A549 (cell line): Measurements from ENCODE around the gene SLC16A4. TPM values are rescaled to one million over a fixed set of nuclear protein-coding genes. Genes with fewer than 3 reads are reported as not detected.
A peak's percentile ranks its signal among the peaks of the same experiment; 100 is the strongest.

Experiments
- ATAC-seq, 2 experiments: fragments of 200-7000 bp in 1 of 2; fragments of >200 bp in 1 of 2; cut with Nextera tagmentation in 1 of 2; cut with Tn5 transposase in 1 of 2; 3 replicates each; pipeline versions ENCODE4 v1.8.0 to v1.9.1; 2018 to 2020; ENCODE audit warnings: mild to moderate bottlenecking in 1 of 2, moderate library complexity in 1 of 2
- CTCF ChIA-PET: fragments of 300-600 bp; sonication (Branson Sonifier 250); formaldehyde crosslinking; extraction: SDS; loops from one replicate; lab custom pipeline; 2021; ENCODE audit warnings: antibody characterized with exemption, inconsistent platforms; lab: Yijun Ruan, JAX
- POLR2A ChIA-PET: fragments of 350-600 bp; formaldehyde crosslinking; extraction: SDS; loops from one replicate; lab custom pipeline; 2021; ENCODE audit warnings: antibody characterized with exemption, inconsistent platforms; lab: Yijun Ruan, JAX
- DNase-seq, 2 experiments: peaks; one replicate each; pipeline versions ENCODE4 v3.0.0 to v3.0.0-alpha.2; 2011 to 2016; ENCODE audit warnings: low read depth in 1 of 2, low spot score in 1 of 2
- FAIRE-seq: peaks from 2 replicates; lab custom pipeline; 2011; peaks lifted over from hg19 to GRCh38; lab: Jason Lieb, UNC
- H3K27ac ChIP-seq, 2 experiments: fragments of >200 bp; sonication (Bioruptor Twin); formaldehyde crosslinking; 3 replicates each; pipeline ENCODE4 v1.5.1; 2016 to 2017
- H3K4me1 ChIP-seq: fragments of >200 bp; sonication (Bioruptor Twin); formaldehyde crosslinking; 3 replicates; pipeline ENCODE4 v1.6.1; 2016
- H3K4me2 ChIP-seq: fragments of >200 bp; sonication (Bioruptor Twin); formaldehyde crosslinking; 3 replicates; pipeline ENCODE4 v1.6.1; 2016
- H3K4me3 ChIP-seq: fragments of >200 bp; sonication (Bioruptor Twin); formaldehyde crosslinking; 3 replicates; pipeline ENCODE4 v1.5.1; 2016
- H3K9me3 ChIP-seq: fragments of >200 bp; sonication (Bioruptor Twin); formaldehyde crosslinking; 3 replicates; pipeline ENCODE4 v1.6.1; 2016
- BCL3 ChIP-seq: fragments of >200 bp; sonication (Bioruptor Twin); formaldehyde crosslinking; IDR thresholded peaks from 3 replicates; pipeline ENCODE4 v1.6.1; 2016
- BHLHE40 ChIP-seq: IDR thresholded peaks from 2 replicates; pipeline ENCODE4 v1.6.1; 2012; ENCODE audit warnings: low read depth, low read length, inconsistent platforms
- CEBPB ChIP-seq, 2 experiments: fragments of >200 bp in 1 of 2; sonication (Bioruptor Twin) in 1 of 2; formaldehyde crosslinking in 1 of 2; IDR thresholded peaks; 2 replicates each; pipeline ENCODE4 v1.6.1; 2012 to 2016
- CHD2 ChIP-seq: fragments of 150-350 bp; IDR thresholded peaks from 2 replicates; pipeline ENCODE4 v1.6.1; 2014; ENCODE audit warnings: low read length; ENCODE audit not compliant: partially characterized antibody
- E2F6 ChIP-seq: IDR thresholded peaks from 2 replicates; pipeline ENCODE4 v1.6.1; 2012; ENCODE audit warnings: low read depth, borderline replicate concordance
- EHF ChIP-seq: fragments of 250-450 bp; sonication (Bioruptor Pico); IDR thresholded peaks from 2 replicates; pipeline ENCODE4 v1.5.0; 2020; ENCODE audit warnings: mild to moderate bottlenecking
- ESRRA ChIP-seq: fragments of 150-350 bp; IDR thresholded peaks from 2 replicates; pipeline ENCODE4 v1.6.1; 2014; ENCODE audit warnings: mild to moderate bottlenecking, low read length, borderline replicate concordance
- FOSL2 ChIP-seq, 2 experiments: fragments of 450-650 bp in 1 of 2; fragments of >200 bp in 1 of 2; sonication (Bioruptor Twin) in 1 of 2; formaldehyde crosslinking; IDR thresholded peaks; 2 replicates each; pipeline versions ENCODE4 v1.5.0 to v1.6.1; 2016 to 2020; ENCODE audit warnings: mild to moderate bottlenecking in 1 of 2, moderate library complexity in 1 of 2
- GATA3 ChIP-seq: IDR thresholded peaks from 2 replicates; pipeline ENCODE4 v1.6.1; 2012; ENCODE audit warnings: borderline replicate concordance
- HDAC2 ChIP-seq: fragments of 200-600 bp; sonication (generic); IDR thresholded peaks from 2 replicates; pipeline ENCODE4 v1.6.1; 2016
- HES2 ChIP-seq: fragments of >200 bp; sonication (Bioruptor Twin); formaldehyde crosslinking; IDR thresholded peaks from 2 replicates; pipeline ENCODE4 v1.6.1; 2016
- HEYL ChIP-seq: fragments of 250-450 bp; sonication (Bioruptor Pico); IDR thresholded peaks from 2 replicates; pipeline ENCODE4 v1.8.0; 2021; ENCODE audit warnings: mild to moderate bottlenecking, moderate library complexity
- HOXA7 ChIP-seq: fragments of 250-450 bp; sonication (Bioruptor Pico); IDR thresholded peaks from 2 replicates; pipeline ENCODE4 v1.5.0; 2020; ENCODE audit warnings: mild to moderate bottlenecking, moderate library complexity
- JUN ChIP-seq, 2 experiments: fragments of >200 bp; sonication (Bioruptor Twin); formaldehyde crosslinking; IDR thresholded peaks; 2 replicates in 1 of 2; 3 replicates in 1 of 2; pipeline ENCODE4 v1.6.1; 2016 to 2017
- KDM1A ChIP-seq: fragments of 200-600 bp; sonication (generic); IDR thresholded peaks from 2 replicates; pipeline ENCODE4 v1.6.1; 2016; ENCODE audit warnings: low read depth, mild to moderate bottlenecking
- MAFK ChIP-seq: fragments of 450-650 bp; IDR thresholded peaks from 2 replicates; pipeline ENCODE4 v1.6.1; 2014; ENCODE audit not compliant: partially characterized antibody
- MAX ChIP-seq: IDR thresholded peaks from 2 replicates; pipeline ENCODE4 v1.6.1; 2012
- MYC ChIP-seq: IDR thresholded peaks from 2 replicates; pipeline ENCODE4 v1.6.1; 2012; ENCODE audit warnings: mild to moderate bottlenecking, inconsistent platforms, low read length, improper control_type of control experiment, borderline replicate concordance
- NFE2L2 ChIP-seq: fragments of 150-350 bp; conservative IDR thresholded peaks from 2 replicates; pipeline ENCODE4 v1.6.1; 2014; ENCODE audit warnings: low read length
- PBX3 ChIP-seq: IDR thresholded peaks from 2 replicates; pipeline ENCODE4 v1.6.1; 2012
- POLR2A ChIP-seq: IDR thresholded peaks from 2 replicates; pipeline ENCODE4 v1.6.1; 2012; ENCODE audit warnings: mild to moderate bottlenecking, low read length
- POLR2AphosphoS2 ChIP-seq: conservative IDR thresholded peaks from 2 replicates; pipeline ENCODE4 v1.6.1; 2012; ENCODE audit warnings: low read length, improper control_type of control experiment, inconsistent platforms
- RAD21 ChIP-seq, 2 experiments: fragments of >200 bp in 1 of 2; sonication (Bioruptor Twin) in 1 of 2; formaldehyde crosslinking in 1 of 2; IDR thresholded peaks in 1 of 2; conservative IDR thresholded peaks in 1 of 2; 2 replicates in 1 of 2; 3 replicates in 1 of 2; pipeline ENCODE4 v1.6.1; 2012 to 2018; ENCODE audit warnings: inconsistent platforms in 1 of 2
- RARB ChIP-seq: fragments of 250-450 bp; sonication (Bioruptor Pico); IDR thresholded peaks from 2 replicates; pipeline ENCODE4 v1.8.0; 2021; ENCODE audit warnings: mild to moderate bottlenecking, moderate library complexity
- RCOR1 ChIP-seq: fragments of 150-350 bp; IDR thresholded peaks from 2 replicates; pipeline ENCODE4 v1.6.1; 2014; ENCODE audit warnings: antibody characterized with exemption, low read length, low read depth
- RFX5 ChIP-seq: fragments of 450-650 bp; IDR thresholded peaks from 2 replicates; pipeline ENCODE4 v1.7.1; 2014; ENCODE audit warnings: antibody characterized with exemption, mild to moderate bottlenecking, moderate library complexity
- SMC3 ChIP-seq: fragments of >200 bp; sonication (Bioruptor Twin); formaldehyde crosslinking; IDR thresholded peaks from 3 replicates; pipeline ENCODE4 v1.6.1; 2018; ENCODE audit warnings: inconsistent platforms
- TFCP2L1 ChIP-seq: fragments of 250-450 bp; sonication (Bioruptor Pico); IDR thresholded peaks from 2 replicates; pipeline ENCODE4 v1.5.0; 2021; ENCODE audit warnings: mild to moderate bottlenecking
- TP53 ChIP-seq: fragments of 250-450 bp; sonication (Bioruptor Pico); IDR thresholded peaks from 2 replicates; pipeline ENCODE4 v1.5.0; 2021; ENCODE audit warnings: mild to moderate bottlenecking, moderate library complexity
- USF2 ChIP-seq: fragments of 450-650 bp; IDR thresholded peaks from 2 replicates; pipeline ENCODE4 v1.6.1; 2014; ENCODE audit warnings: antibody characterized with exemption
- ZC3H11A ChIP-seq: fragments of 450-650 bp; IDR thresholded peaks from 2 replicates; pipeline ENCODE4 v1.6.1; 2014; ENCODE audit warnings: antibody characterized with exemption, mild to moderate bottlenecking
- ZFP36 ChIP-seq: fragments of 450-650 bp; IDR thresholded peaks from 2 replicates; pipeline ENCODE4 v1.6.1; 2014; ENCODE audit warnings: borderline replicate concordance; ENCODE audit not compliant: partially characterized antibody
- ZNF302 ChIP-seq: fragments of 250-450 bp; sonication (Bioruptor Pico); IDR thresholded peaks from 2 replicates; pipeline ENCODE4 v1.9.0; 2021; ENCODE audit warnings: inconsistent platforms, mild to moderate bottlenecking, moderate library complexity
- ZSCAN20 ChIP-seq: fragments of 250-450 bp; sonication (Bioruptor Pico); IDR thresholded peaks from 2 replicates; pipeline ENCODE4 v1.8.0; 2022; ENCODE audit warnings: mild to moderate bottlenecking, moderate library complexity
- whole genome bisulfite sequencing: methylation state at CpG from one replicate; pipeline ENCODE4 v1.1.6; 2017; ENCODE audit errors: missing lambda C conversion rate; 5-methylcytosine and 5-hydroxymethylcytosine counted together
- polyA plus RNA-seq, 4 experiments: library from polyadenylated mRNA; depleted of rRNA in 3 of 4; stranded (reverse); fragments of >200 nt; fragmentation: RNase III in 1 of 4; extraction: RNeasy Plus Mini Kit Qiagen cat#74134 plus additional on column Dnase treatment in 1 of 4; gene quantifications; 2 replicates in 3 of 4; 3 replicates in 1 of 4; pipeline ENCODE4 v1.2.3, GENCODE V29; 2011 to 2017

SLC16A4 gene
- polyA plus RNA-seq, 2 of the 4 experiments (the other 2 are of a cell fraction): 61.0 to 176 TPM

GRCh38 chr1:110394493-110394820, 3.6 kb upstream of the SLC16A4 start:
- TF ChIP-seq POLR2AphosphoS2: no peak
- no peak for TF ChIP-seq CEBPB (IDR thresholded peaks at IDR 0.05)
- no peak for TF ChIP-seq EHF (CRISPR knock-in tag)
- no peak for TF ChIP-seq RCOR1
- TF ChIP-seq ZC3H11A: no peak
- TF ChIP-seq HOXA7 (CRISPR knock-in tag): no peak
- no peak for TF ChIP-seq SMC3
- TF ChIP-seq RARB (CRISPR knock-in tag): no peak
- no peak for TF ChIP-seq CHD2
- no peak for TF ChIP-seq ESRRA
- TF ChIP-seq BHLHE40: no peak
- TF ChIP-seq NFE2L2: no peak
- TF ChIP-seq E2F6: no peak
- TF ChIP-seq MAX: no peak
- no peak for TF ChIP-seq TFCP2L1 (CRISPR knock-in tag)
- TF ChIP-seq RFX5: no peak
- TF ChIP-seq RAD21 (conservative IDR thresholded peaks at IDR 0.05 in 1 of 2, IDR thresholded peaks at IDR 0.05 in 1 of 2): no peak
- no peak for FAIRE-seq
- ATAC-seq: no peak
- peak overlapping the region; percentile 91 to 92 for H3K27ac ChIP-seq
- ChIA-PET POLR2A (interaction anchor here (0.6 to 4.8 kb wide), 4 partner anchors 9 to 56 kb away, joined by 3 to 37 read pairs (median 3); partner anchors contain the start of gene RBM15), CTCF (interaction anchor here (1.0 to 2.0 kb wide), 4 partner anchors 18 to 101 kb away, joined by 3 to 11 read pairs (median 6); no protein-coding TSS in a partner anchor)
- no peaks in the 10 kb centered on the region for H3K9me3 ChIP-seq
- WGBS: 44% methylated on average over 3 of the region's 3 CpGs
- DNase-seq: no peak
- peaks cover 36% of the 10 kb centered on the region for H3K4me1 ChIP-seq
- peak overlapping the region; percentile 90 for H3K4me2 ChIP-seq
- H3K4me3 ChIP-seq: no peak overlapping the region

- POLR2A ChIA-PET: interaction anchor here (0.8 to 4.8 kb wide), 4 partner anchors 10 to 55 kb away, joined by 3 to 37 read pairs (median 6); partner anchors contain the start of gene RBM15
- peak overlapping the region; percentile 90 for H3K4me2 ChIP-seq
- whole genome bisulfite sequencing: 4% methylated on average over 3 of the region's 3 CpGs
- CTCF ChIA-PET: interaction anchor here (0.9 to 2.0 kb wide), 5 partner anchors 40 to 191 kb away, joined by 3 to 11 read pairs (median 7); partner anchors contain the start of gene RBM15
- H3K4me1 ChIP-seq: peaks cover 41% of the 10 kb centered on the region
- peak; percentile 12 to 85 for DNase-seq
- peak overlapping the region; percentile 91 to 92 for H3K27ac ChIP-seq
- H3K4me3 ChIP-seq: no peak overlapping the region
- H3K9me3 ChIP-seq: no peaks in the 10 kb centered on the region
- ATAC-seq: peak; percentile 76 to 77
- FAIRE-seq: no peak
- TF ChIP-seq MYC: no peak
- no peak for TF ChIP-seq HES2
- TF ChIP-seq TFCP2L1 (CRISPR knock-in tag): no peak
- TF ChIP-seq USF2: no peak
- no peak for TF ChIP-seq RFX5
- no peak for TF ChIP-seq ZFP36
- peak; percentile 78 for TF ChIP-seq FOSL2 (IDR thresholded peaks at IDR 0.05)
- TF ChIP-seq FOSL2 (CRISPR knock-in tag; IDR thresholded peaks at IDR 0.05): peak; percentile 88
- no peak for TF ChIP-seq ESRRA
- no peak for TF ChIP-seq HDAC2
- TF ChIP-seq RAD21 (conservative IDR thresholded peaks at IDR 0.05 in 1 of 2, IDR thresholded peaks at IDR 0.05 in 1 of 2): no peak
- TF ChIP-seq RARB (CRISPR knock-in tag): no peak
- no peak for TF ChIP-seq POLR2A
- no peak for TF ChIP-seq TP53 (CRISPR knock-in tag)
- TF ChIP-seq BCL3: 0 out of 3 replicates have a peak, but pooled peaks have one; percentile 19
- no peak for TF ChIP-seq ZNF302 (CRISPR knock-in tag)
- peak; percentile 80 for TF ChIP-seq MAFK
- TF ChIP-seq GATA3: peak; percentile 37; the same call in 1 of the 2 replicates
- TF ChIP-seq MAX: 0 out of 2 replicates have a peak, but pooled peaks have one; percentile 10
- TF ChIP-seq JUN (IDR thresholded peaks at IDR 0.05): peak; percentile 50 to 52; a peak in 2 of 5 replicates
- no peak for TF ChIP-seq HOXA7 (CRISPR knock-in tag)
- TF ChIP-seq PBX3: no peak
- TF ChIP-seq KDM1A: no peak
- no peak for TF ChIP-seq ZSCAN20 (CRISPR knock-in tag)
- no peak for TF ChIP-seq HEYL (CRISPR knock-in tag)
Measured at GRCh38 chr1:110393691-110394492, 3.1 kb upstream of the SLC16A4 start.
